Activated CD8-positive, alpha-beta memory T cell treated with anti-CD3 and anti-CD28 coated beads, Interleukin-2, amount 10 ng/mL, durations not matched to agents 7 days and 5 days (primary cell): ENCODE data around the gene LONRF2. TPM values are rescaled to one million over a fixed set of nuclear protein-coding genes. Genes with fewer than 3 reads are reported as not detected.

Source experiments
- ATAC-seq: fragments of 150-1000 bp; cut with Tn5 transposase; one replicate; pipeline ENCODE4 v1.10.0; 2021; ENCODE audit warnings: moderate library complexity
- CTCF ChIA-PET: fragments of 350-600 bp; sonication (Branson Sonifier 250); formaldehyde crosslinking; loops from one replicate; lab custom pipeline; 2021; ENCODE audit warnings: antibody characterized with exemption; lab: Charles Lee
- DNase-seq: peaks from one replicate; pipeline ENCODE4 v3.0.0-alpha.2; 2020
- H3K27ac Mint-ChIP-seq: one replicate; pipeline ENCODE4 v1.8.0; 2021; ENCODE audit warnings: mild to moderate bottlenecking, mixed read lengths
- H3K27me3 Mint-ChIP-seq: one replicate; pipeline ENCODE4 v1.8.0; 2021; ENCODE audit warnings: mixed read lengths
- H3K36me3 Mint-ChIP-seq: one replicate; pipeline ENCODE4 v1.8.0; 2021; ENCODE audit warnings: mild to moderate bottlenecking, mixed read lengths
- H3K4me1 Mint-ChIP-seq: one replicate; pipeline ENCODE4 v1.8.0; 2021; ENCODE audit warnings: mixed read lengths
- H3K4me3 Mint-ChIP-seq: one replicate; pipeline ENCODE4 v1.8.0; 2021; ENCODE audit warnings: mild to moderate bottlenecking, moderate library complexity, mixed read lengths
- H3K9me3 Mint-ChIP-seq: one replicate; pipeline ENCODE4 v1.8.0; 2022; ENCODE audit warnings: low read depth, mixed read lengths
- total RNA-seq, 2 experiments: library from RNA; stranded (reverse); gene quantifications; one replicate each; pipeline ENCODE4 v1.2.3, GENCODE V29; 2021

Gene LONRF2
- total RNA-seq, 2 experiments from 2014 or later: 0.15 to 0.21 TPM

GRCh38 chr2:100327742-100328141 is 5.4 kb upstream of the LONRF2 start:
- Mint-ChIP-seq H3K36me3 (no peaks in the 10 kb centered on the region), H3K9me3 (no peaks in the 10 kb centered on the region), H3K27me3 (peaks cover 42% of the 10 kb centered on the region), H3K4me1 (no peaks in the 10 kb centered on the region), H3K27ac (no peak overlapping the region), H3K4me3 (no peak overlapping the region)
- ATAC-seq (no peak), DNase-seq (no peak)
- CTCF ChIA-PET: no interaction called here

- peaks cover 73% of the 10 kb centered on the region for H3K27me3 Mint-ChIP-seq
- H3K4me1 Mint-ChIP-seq: peaks cover 2% of the 10 kb centered on the region
- DNase-seq: no peak
- CTCF ChIA-PET: no interaction called here
- ATAC-seq: peak; percentile 23
- no peak overlapping the region for H3K4me3 Mint-ChIP-seq
- H3K27ac Mint-ChIP-seq: no peak overlapping the region
- peaks cover 7% of the 10 kb centered on the region for H3K9me3 Mint-ChIP-seq
- peaks cover 4% of the 10 kb centered on the region for H3K36me3 Mint-ChIP-seq
Observed at GRCh38 chr2:100321179-100321865, 979 bp downstream of the LONRF2 start.

GRCh38 chr2:100320547-100321178 is 1.6 kb downstream of the LONRF2 start:
- Mint-ChIP-seq H3K27ac (no peak overlapping the region), H3K36me3 (peaks cover 4% of the 10 kb centered on the region), H3K4me3 (no peak overlapping the region), H3K27me3 (peaks cover 74% of the 10 kb centered on the region), H3K9me3 (peaks cover 7% of the 10 kb centered on the region), H3K4me1 (peaks cover 2% of the 10 kb centered on the region)
- DNase-seq (no peak), ATAC-seq (no peak)
- CTCF ChIA-PET: no interaction called here

GRCh38 chr2:100317634-100318033 is 4.7 kb downstream of the LONRF2 start:
- no peak overlapping the region for H3K4me3 Mint-ChIP-seq
- peaks cover 7% of the 10 kb centered on the region for H3K9me3 Mint-ChIP-seq
- H3K27me3 Mint-ChIP-seq: peaks cover 59% of the 10 kb centered on the region
- H3K27ac Mint-ChIP-seq: no peak overlapping the region
- ATAC-seq: no peak
- H3K4me1 Mint-ChIP-seq: peaks cover 2% of the 10 kb centered on the region
- peaks cover 4% of the 10 kb centered on the region for H3K36me3 Mint-ChIP-seq
- no peak for DNase-seq
- CTCF ChIA-PET: no interaction called here

GRCh38 chr2:100309973-100310719 is 12.2 kb downstream of the LONRF2 start:
- CTCF ChIA-PET: no interaction called here
- no peak for ATAC-seq
- H3K4me1 Mint-ChIP-seq: no peaks in the 10 kb centered on the region

GRCh38 chr2:100309311-100309710 is 13.0 kb downstream of the LONRF2 start:
- DNase-seq (no peak), ATAC-seq (no peak)
- H3K4me1 Mint-ChIP-seq: no peaks in the 10 kb centered on the region
- H3K27me3 Mint-ChIP-seq: peaks cover 34% of the 10 kb centered on the region
- no peaks in the 10 kb centered on the region for H3K9me3 Mint-ChIP-seq
- H3K36me3 Mint-ChIP-seq: no peaks in the 10 kb centered on the region
- CTCF ChIA-PET: no interaction called here
- no peak overlapping the region for H3K27ac Mint-ChIP-seq
- no peak overlapping the region for H3K4me3 Mint-ChIP-seq

More at GRCh38 chr2:100309973-100310719, 12.2 kb downstream of the LONRF2 start:
- no peak overlapping the region for H3K4me3 Mint-ChIP-seq
- H3K27me3 Mint-ChIP-seq: peaks cover 40% of the 10 kb centered on the region
- no peaks in the 10 kb centered on the region for H3K36me3 Mint-ChIP-seq
- no peak overlapping the region for H3K27ac Mint-ChIP-seq
- no peaks in the 10 kb centered on the region for H3K9me3 Mint-ChIP-seq
- no peak for DNase-seq

GRCh38 chr2:100303744-100304143 is 18.6 kb downstream of the LONRF2 start:
- H3K27ac Mint-ChIP-seq: no peak overlapping the region
- CTCF ChIA-PET: no interaction called here

GRCh38 chr2:100302585-100302892 is 19.8 kb downstream of the LONRF2 start:
- H3K27me3 Mint-ChIP-seq: peaks cover 46% of the 10 kb centered on the region
- CTCF ChIA-PET: no interaction called here
- H3K36me3 Mint-ChIP-seq: no peaks in the 10 kb centered on the region
- H3K4me1 Mint-ChIP-seq: no peaks in the 10 kb centered on the region
- no peak overlapping the region for H3K27ac Mint-ChIP-seq
- H3K4me3 Mint-ChIP-seq: no peak overlapping the region
- ATAC-seq (no peak), DNase-seq (no peak)
- no peaks in the 10 kb centered on the region for H3K9me3 Mint-ChIP-seq

More at GRCh38 chr2:100303744-100304143, 18.6 kb downstream of the LONRF2 start:
- H3K27me3 Mint-ChIP-seq: peaks cover 44% of the 10 kb centered on the region
- no peaks in the 10 kb centered on the region for H3K9me3 Mint-ChIP-seq
- ATAC-seq (no peak), DNase-seq (no peak)
- H3K36me3 Mint-ChIP-seq: no peaks in the 10 kb centered on the region
- H3K4me1 Mint-ChIP-seq: no peaks in the 10 kb centered on the region
- H3K4me3 Mint-ChIP-seq: no peak overlapping the region

- Mint-ChIP-seq H3K4me1 (no peaks in the 10 kb centered on the region), H3K27ac (no peak overlapping the region), H3K36me3 (no peaks in the 10 kb centered on the region), H3K9me3 (no peaks in the 10 kb centered on the region), H3K27me3 (peaks cover 41% of the 10 kb centered on the region), H3K4me3 (no peak overlapping the region)
- DNase-seq (no peak), ATAC-seq (no peak)
- CTCF ChIA-PET: no interaction called here
Observed at GRCh38 chr2:100301881-100302584, 20.3 kb downstream of the LONRF2 start.

GRCh38 chr2:100299548-100299947 is 22.8 kb downstream of the LONRF2 start:
- CTCF ChIA-PET: interaction anchor here (1.2 kb wide), 1 partner anchor 82 kb away, joined by 3 read pairs; no protein-coding TSS in a partner anchor
- DNase-seq (no peak), ATAC-seq (no peak)
- H3K9me3 Mint-ChIP-seq: no peaks in the 10 kb centered on the region
- H3K36me3 Mint-ChIP-seq: no peaks in the 10 kb centered on the region
- H3K27me3 Mint-ChIP-seq: peaks cover 47% of the 10 kb centered on the region
- H3K4me1 Mint-ChIP-seq: no peaks in the 10 kb centered on the region
- H3K4me3 Mint-ChIP-seq: no peak overlapping the region
- no peak overlapping the region for H3K27ac Mint-ChIP-seq

GRCh38 chr2:100297511-100297910 is 24.8 kb downstream of the LONRF2 start:
- Mint-ChIP-seq H3K9me3 (no peaks in the 10 kb centered on the region), H3K4me3 (no peak overlapping the region), H3K27me3 (peaks cover 31% of the 10 kb centered on the region), H3K36me3 (no peaks in the 10 kb centered on the region), H3K4me1 (no peaks in the 10 kb centered on the region), H3K27ac (no peak overlapping the region)
- ATAC-seq (no peak), DNase-seq (no peak)
- CTCF ChIA-PET: no interaction called here

- no peaks in the 10 kb centered on the region for H3K9me3 Mint-ChIP-seq
- no peaks in the 10 kb centered on the region for H3K36me3 Mint-ChIP-seq
- CTCF ChIA-PET: interaction anchor here (1.7 kb wide), 1 partner anchor 31 kb away, joined by 5 read pairs; no protein-coding TSS in a partner anchor
- no peak for ATAC-seq
- no peak overlapping the region for H3K4me3 Mint-ChIP-seq
- H3K27ac Mint-ChIP-seq: no peak overlapping the region
- DNase-seq: no peak
- H3K27me3 Mint-ChIP-seq: peaks cover 17% of the 10 kb centered on the region
- peaks cover under 1% of the 10 kb centered on the region for H3K4me1 Mint-ChIP-seq
Observed at GRCh38 chr2:100294162-100294497, 28.2 kb downstream of the LONRF2 start.

GRCh38 chr2:100293341-100294161 is 28.8 kb downstream of the LONRF2 start:
- CTCF ChIA-PET: interaction anchor here (1.7 kb wide), 1 partner anchor 31 kb away, joined by 5 read pairs; no protein-coding TSS in a partner anchor
- Mint-ChIP-seq H3K9me3 (no peaks in the 10 kb centered on the region), H3K27ac (no peak overlapping the region), H3K36me3 (no peaks in the 10 kb centered on the region), H3K27me3 (peaks cover 12% of the 10 kb centered on the region), H3K4me1 (peaks cover 5% of the 10 kb centered on the region), H3K4me3 (no peak overlapping the region)
- ATAC-seq (no peak), DNase-seq (no peak)
